Ascending aorta (tissue), 2 donors: Measurements from ENCODE around the gene PPP1R3E. TPM values are rescaled to one million over a fixed set of nuclear protein-coding genes. Genes with fewer than 3 reads are reported as not detected.

Source experiments
- DNase-seq, 2 donors: peaks; one replicate each; pipeline ENCODE4 v3.0.0-alpha.2; 2019; ENCODE audit warnings: low spot score in 2 of 2
- H3K27ac ChIP-seq, 2 donors: fragments of 200-600 bp; sonication (generic); one replicate each; pipeline ENCODE4 v1.5.1; 2016 to 2017; ENCODE audit warnings: mild to moderate bottlenecking in 1 of 2
- H3K27me3 ChIP-seq: fragments of 200-600 bp; sonication (generic); one replicate; pipeline ENCODE4 v1.5.1; 2017
- H3K36me3 ChIP-seq, 2 donors: fragments of 200-600 bp; sonication (generic); one replicate each; pipeline ENCODE4 v1.5.1; 2016
- H3K4me1 ChIP-seq, 2 donors: fragments of 200-600 bp; sonication (generic); one replicate each; pipeline ENCODE4 v1.5.1; 2016 to 2017; ENCODE audit warnings: mild to moderate bottlenecking in 1 of 2
- H3K4me3 ChIP-seq, 2 donors: fragments of 200-600 bp; sonication (generic); one replicate each; pipeline ENCODE4 v1.5.1; 2016 to 2017; ENCODE audit warnings: mild to moderate bottlenecking in 1 of 2
- H3K9me3 ChIP-seq, 2 donors: fragments of 200-600 bp; sonication (generic); one replicate each; pipeline ENCODE4 v1.5.1; 2016
- CTCF ChIP-seq, 3 experiments: fragments of 200-600 bp in 2 of 3; fragments of 450-650 bp in 1 of 3; sonication (generic) in 2 of 3; IDR thresholded peaks; one replicate each; pipeline ENCODE4 v1.5.1; 2016 to 2019; ENCODE audit warnings: antibody characterized with exemption in 3 of 3, mild to moderate bottlenecking in 1 of 3, moderate library complexity in 1 of 3
- intact Hi-C: fragments of 100-400 bp; cut with DNase I; formaldehyde crosslinking; loops from one replicate; pipeline ENCODE4 v1.15.1; 2023
- total RNA-seq: library from RNA; depleted of rRNA; stranded (reverse); fragments of >200 nt; gene quantifications from one replicate; pipeline ENCODE4 v1.1.0, GENCODE V29; 2016

The PPP1R3E gene
- total RNA-seq, 1 donor from 2014 or later: 8.9 TPM

GRCh38 chr14:23320584-23321571, 18.2 kb upstream of the PPP1R3E start, which contains the start of gene PABPN1:
Gene PABPN1, plus strand, starts transcription at chr14:23321457. Its CDS starts 13 bp downstream, at chr14:23321470.
- peak; percentile 98 to 100 for DNase-seq
- Histone ChIP-seq H3K36me3 (peaks cover 28 to 29% of the 10 kb centered on the region in 2 donors), H3K4me1 (peaks cover 5 to 16% of the 10 kb centered on the region in 2 donors), H3K9me3 (no peaks in the 10 kb centered on the region), H3K27ac (peak within 1 kb of the TSS; percentile 98 to 99), H3K4me3 (peak within 1 kb of the TSS; percentile 98 to 99), H3K27me3 (no peaks in the 10 kb centered on the region)
- no peak for TF ChIP-seq CTCF (IDR thresholded peaks at IDR 0.05)
- intact Hi-C loops: loop anchor here (1.0 to 10.0 kb wide), 9 partner anchors 15 to 1044 kb away; partner anchors contain the start of genes BCL2L2, DCAF11, HOMEZ and NFATC4

- Histone ChIP-seq H3K36me3 (peaks cover 21 to 24% of the 10 kb centered on the region in 2 donors), H3K4me3 (peak overlapping the region; percentile 44 to 56), H3K27me3 (no peaks in the 10 kb centered on the region), H3K4me1 (peaks cover 5 to 16% of the 10 kb centered on the region in 2 donors), H3K27ac (peak overlapping the region; percentile 92 to 94), H3K9me3 (no peaks in the 10 kb centered on the region)
- DNase-seq: no peak
- intact Hi-C loops: loop anchor here (1.0 to 10.0 kb wide), 4 partner anchors 14 to 1045 kb away; partner anchors contain the start of genes BCL2L2, NFATC4, SLC22A17 and THTPA
- no peak for TF ChIP-seq CTCF (IDR thresholded peaks at IDR 0.05)
Observed at GRCh38 chr14:23319746-23320583, 17.3 kb upstream of the PPP1R3E start.

- no peak overlapping the region for H3K27ac ChIP-seq
- intact Hi-C loops: no loop called here
- no peak overlapping the region for H3K4me3 ChIP-seq
- no peak for TF ChIP-seq CTCF (IDR thresholded peaks at IDR 0.05)
- no peak for DNase-seq
- H3K4me1 ChIP-seq: peaks cover 0 to 5% of the 10 kb centered on the region in 2 donors
- no peaks in the 10 kb centered on the region for H3K9me3 ChIP-seq
- peaks cover 2 to 6% of the 10 kb centered on the region in 2 donors for H3K36me3 ChIP-seq
- H3K27me3 ChIP-seq: no peaks in the 10 kb centered on the region
Observed at GRCh38 chr14:23316300-23316699, 13.6 kb upstream of the PPP1R3E start.

- Histone ChIP-seq H3K27me3 (no peaks in the 10 kb centered on the region), H3K4me1 (peaks cover 19 to 20% of the 10 kb centered on the region in 2 donors), H3K36me3 (peaks cover 13 to 32% of the 10 kb centered on the region in 2 donors), H3K9me3 (no peaks in the 10 kb centered on the region), H3K27ac (no peak overlapping the region), H3K4me3 (no peak overlapping the region)
- intact Hi-C loops: no loop called here
- no peak for DNase-seq
- TF ChIP-seq CTCF (IDR thresholded peaks at IDR 0.05): no peak
Observed at GRCh38 chr14:23310546-23310945, 7.9 kb upstream of the PPP1R3E start.
